Measurements from ENCODE around the gene PRMT9.

DNA sequence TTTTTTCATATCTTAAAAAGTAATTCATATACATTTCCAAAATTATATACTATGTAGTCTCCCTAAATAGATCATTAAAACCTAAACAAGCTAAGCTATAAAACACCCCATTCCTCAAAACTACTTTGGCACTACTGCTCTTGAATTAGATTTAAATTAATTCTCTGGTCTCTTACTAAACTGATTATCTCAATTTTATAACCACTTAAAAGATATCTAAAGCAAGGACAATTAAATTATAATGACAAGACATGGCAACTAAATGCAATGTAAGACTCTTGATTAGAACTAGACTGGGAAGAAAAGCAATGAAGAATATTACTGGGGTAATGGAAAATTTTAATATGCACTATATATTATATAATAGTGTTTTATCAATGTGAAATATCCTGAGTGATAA is 38.9 kb downstream of the PRMT9 start:
- TF ChIP-seq, protein P1, sequence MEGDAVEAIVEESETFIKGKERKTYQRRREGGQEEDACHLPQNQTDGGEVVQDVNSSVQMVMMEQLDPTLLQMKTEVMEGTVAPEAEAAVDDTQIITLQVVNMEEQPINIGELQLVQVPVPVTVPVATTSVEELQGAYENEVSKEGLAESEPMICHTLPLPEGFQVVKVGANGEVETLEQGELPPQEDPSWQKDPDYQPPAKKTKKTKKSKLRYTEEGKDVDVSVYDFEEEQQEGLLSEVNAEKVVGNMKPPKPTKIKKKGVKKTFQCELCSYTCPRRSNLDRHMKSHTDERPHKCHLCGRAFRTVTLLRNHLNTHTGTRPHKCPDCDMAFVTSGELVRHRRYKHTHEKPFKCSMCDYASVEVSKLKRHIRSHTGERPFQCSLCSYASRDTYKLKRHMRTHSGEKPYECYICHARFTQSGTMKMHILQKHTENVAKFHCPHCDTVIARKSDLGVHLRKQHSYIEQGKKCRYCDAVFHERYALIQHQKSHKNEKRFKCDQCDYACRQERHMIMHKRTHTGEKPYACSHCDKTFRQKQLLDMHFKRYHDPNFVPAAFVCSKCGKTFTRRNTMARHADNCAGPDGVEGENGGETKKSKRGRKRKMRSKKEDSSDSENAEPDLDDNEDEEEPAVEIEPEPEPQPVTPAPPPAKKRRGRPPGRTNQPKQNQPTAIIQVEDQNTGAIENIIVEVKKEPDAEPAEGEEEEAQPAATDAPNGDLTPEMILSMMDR (optimal IDR thresholded peaks at IDR 0.05 in 1 of 3, IDR thresholded peaks at IDR 0.05 in 1 of 3, conservative IDR thresholded peaks at IDR 0.05 in 1 of 3; ENCODE audit: extremely low read depth in 1 of 3, insufficient read depth in 2 of 3, low read length in 3 of 3) = no peak
- no peak for TF ChIP-seq EZH2 (IDR thresholded peaks at IDR 0.05; ENCODE audit: low read length)

Measured in keratinocyte (primary cell).